AG08396 (cell line): ENCODE data around the gene GPHB5.
A peak's percentile ranks its signal among the peaks of the same experiment; 100 is the strongest.
"Not testable (repeated sequence)": the region's sequence is repeated elsewhere in the genome, so short reads cannot be mapped to it uniquely, and the experiment has no call there.

Experiments
- DNase-seq: peaks from one replicate; pipeline ENCODE4 v3.0.0; 2012; ENCODE audit warnings: low spot score, mixed read lengths

GPHB5 gene

GRCh38 chr14:63318835-63319234, at the start of gene GPHB5:
Gene GPHB5 (minus strand): TSS chr14:63318935. CDS start chr14:63317849, 1,086 bp downstream.
- DNase-seq: no peak

- DNase-seq: no peak
Observed at GRCh38 chr14:63367742-63368364, 49.1 kb upstream of the GPHB5 start.

- no peak for DNase-seq
Observed at GRCh38 chr14:63362389-63362819, 43.7 kb upstream of the GPHB5 start.

- DNase-seq: no peak
Observed at GRCh38 chr14:63361790-63362189, 43.1 kb upstream of the GPHB5 start.

- DNase-seq: no peak
Observed at GRCh38 chr14:63357841-63358240, 39.1 kb upstream of the GPHB5 start.

- DNase-seq: no peak
Observed at GRCh38 chr14:63345826-63346225, 27.1 kb upstream of the GPHB5 start.

GRCh38 chr14:63344336-63344735, 25.6 kb upstream of the GPHB5 start:
- DNase-seq: no peak

- DNase-seq: no peak
Observed at GRCh38 chr14:63343878-63344277, 25.1 kb upstream of the GPHB5 start.

GRCh38 chr14:63342371-63342770, 23.6 kb upstream of the GPHB5 start:
- DNase-seq: no peak

- no peak for DNase-seq
Observed at GRCh38 chr14:63328787-63329737, 10.3 kb upstream of the GPHB5 start.

GRCh38 chr14:63326840-63327239, 8.1 kb upstream of the GPHB5 start:
- no peak for DNase-seq

- no peak for DNase-seq
Observed at GRCh38 chr14:63322897-63323573, 4.3 kb upstream of the GPHB5 start.

- no peak for DNase-seq
Observed at GRCh38 chr14:63322472-63322871, 3.7 kb upstream of the GPHB5 start.

- DNase-seq: peak; percentile 12
Observed at GRCh38 chr14:63308723-63309317, 9.9 kb downstream of the GPHB5 start.

GRCh38 chr14:63304429-63304828, 14.3 kb downstream of the GPHB5 start:
- not testable (repeated sequence) for DNase-seq

GRCh38 chr14:63301891-63302534, 16.7 kb downstream of the GPHB5 start:
- no peak for DNase-seq

GRCh38 chr14:63300854-63301253, 17.9 kb downstream of the GPHB5 start:
- DNase-seq: no peak

GRCh38 chr14:63299351-63300110, 19.2 kb downstream of the GPHB5 start:
- DNase-seq: no peak

- no peak for DNase-seq
Observed at GRCh38 chr14:63297372-63298063, 21.2 kb downstream of the GPHB5 start.

- DNase-seq: no peak
Observed at GRCh38 chr14:63296060-63296563, 22.6 kb downstream of the GPHB5 start.
